ENCODE results near the gene SYT1. TPM values are rescaled to one million over a fixed set of nuclear protein-coding genes. Genes with fewer than 3 reads are reported as not detected.

Gene SYT1
- total and polyA plus RNA-seq, 2 of the 8 experiments (the other 6 are each of a cell fraction or from before 2014, with no cell fraction given), result 11.0 to 34.6 TPM

GRCh38 chr12:78824918-78825317 lies 39.7 kb upstream of the SYT1 start (continued):
- TF ChIP-seq BRCA1 (IDR thresholded peaks at IDR 0.05; ENCODE audit: low read depth, low read length) (no peak), TAF1 (IDR thresholded peaks at IDR 0.05; ENCODE audit: low read depth, low read length) (no peak)

All from H1 (cell line).